Lower leg skin (tissue), 3 donors: ENCODE measurements around the gene SCGB1D1.

Experiments used
- CTCF ChIP-seq, 3 donors: fragments of 450-650 bp; IDR thresholded peaks; one replicate each; pipeline ENCODE4 v1.5.1; 2016; ENCODE audit warnings: antibody characterized with exemption in 3 of 3, mild to moderate bottlenecking in 3 of 3, moderate library complexity in 2 of 3
- POLR2A ChIP-seq, 2 donors: fragments of 450-650 bp; IDR thresholded peaks; one replicate each; pipeline ENCODE4 v1.6.1; 2016 to 2017; ENCODE audit warnings: antibody characterized with exemption in 2 of 2, mild to moderate bottlenecking in 1 of 2, moderate library complexity in 1 of 2

DNA sequence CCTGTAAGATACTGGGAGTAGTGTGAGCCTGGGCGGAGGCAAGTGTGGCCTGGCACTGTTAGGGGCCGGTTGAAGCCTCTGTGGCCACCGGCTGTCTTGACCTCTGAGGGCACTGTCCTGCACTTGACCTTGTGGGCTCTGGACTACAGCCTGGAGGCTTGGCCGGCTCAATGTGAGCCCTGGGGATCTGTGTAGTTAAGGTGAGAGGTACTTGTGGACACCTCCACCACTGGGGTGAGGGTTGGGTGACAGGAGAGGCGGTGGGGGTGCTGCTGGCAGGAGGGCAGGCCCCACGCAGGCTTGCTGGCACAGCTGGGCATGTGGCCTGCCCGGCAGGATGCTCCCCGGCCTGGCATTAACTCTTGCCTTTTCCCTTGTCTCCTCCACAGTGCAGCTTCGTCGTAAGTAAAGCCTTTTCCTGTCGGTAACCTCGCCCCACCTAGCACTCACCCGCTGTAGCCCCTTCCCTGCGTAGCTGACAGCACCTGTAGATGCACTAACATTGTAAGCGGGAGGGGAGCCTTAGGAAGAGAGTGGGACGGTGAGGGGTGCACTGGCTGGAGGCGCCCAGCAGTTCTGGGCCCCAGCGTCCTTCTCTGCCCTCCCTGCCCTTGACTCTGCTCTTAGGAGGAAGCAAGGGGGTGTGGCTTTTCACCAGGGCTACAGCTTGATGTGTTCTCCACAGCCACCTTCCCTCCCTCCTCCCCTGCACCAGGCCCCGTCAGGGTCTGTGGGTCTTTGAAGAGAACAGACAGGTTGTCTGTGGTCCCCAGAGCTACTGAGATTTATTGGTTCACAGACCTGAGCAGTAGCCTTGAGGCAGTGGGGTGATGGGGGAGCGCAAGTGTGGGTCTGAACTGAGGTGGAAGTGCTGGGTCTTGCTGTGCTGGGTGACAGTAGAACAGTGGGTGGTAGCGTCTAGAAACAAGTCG, 48.6 kb upstream of the SCGB1D1 start:
- TF ChIP-seq POLR2A (IDR thresholded peaks at IDR 0.05) = no peak
- TF ChIP-seq CTCF (IDR thresholded peaks at IDR 0.05) = no peak
